K562 (cell line): ENCODE data around the gene AMBRA1. TPM values are rescaled to one million over a fixed set of nuclear protein-coding genes. Genes with fewer than 3 reads are reported as not detected.

Source experiments
- ATAC-seq: fragments of 200-7000 bp; cut with Tn5 transposase; 3 replicates; pipeline ENCODE4 v1.9.1; 2020; ENCODE audit warnings: moderate library complexity
- BruUV-seq: library from RNA; stranded (reverse); fragments of 400-500 nt; replicated peaks from 2 replicates; lab custom pipeline; 2021; lab: Mats Ljungman, UMichigan
- CTCF ChIA-PET: fragments of 300-600 bp; formaldehyde crosslinking; extraction: SDS; loops from one replicate; lab custom pipeline; 2021; ENCODE audit warnings: low intra/inter-chr PET ratio; lab: Yijun Ruan, JAX
- POLR2A ChIA-PET: fragments of 300-600, 350-650 bp; sonication (Branson Sonifier 250); formaldehyde crosslinking; extraction: SDS; loops from one replicate; lab custom pipeline; 2021; ENCODE audit warnings: antibody characterized with exemption, inconsistent platforms; lab: Yijun Ruan, JAX
- DNase-seq, 4 experiments: peaks; one replicate each; pipeline versions ENCODE4 v3.0.0 to v3.0.0-alpha.2; 2011 to 2018; ENCODE audit warnings: low spot score in 3 of 4, mixed read lengths in 3 of 4; ENCODE audit errors: extremely low read depth in 1 of 4
- FAIRE-seq: peaks from 2 replicates; lab custom pipeline; 2011; peaks lifted over from hg19 to GRCh38; lab: Jason Lieb, UNC
- H2AFZ ChIP-seq: 2 replicates; pipeline ENCODE4 v1.6.0; 2011; ENCODE audit warnings: low read depth, low read length, control low read depth, inconsistent platforms
- H3K27ac ChIP-seq: fragments of 200-600 bp; 3 replicates; pipeline ENCODE4 v1.8.0; 2011; ENCODE audit warnings: low read depth, mild to moderate bottlenecking, control low read depth, inconsistent platforms, low read length, moderate library complexity, mixed read lengths; ENCODE audit errors: extremely low read depth
- H3K27me3 ChIP-seq, 2 experiments: fragments of 300-600 bp in 1 of 2; 2 replicates in 1 of 2; 3 replicates in 1 of 2; pipeline versions ENCODE4 v1.6.0 to v1.8.0; 2011; ENCODE audit warnings: inconsistent platforms in 2 of 2, low read length in 2 of 2, mild to moderate bottlenecking in 1 of 2, mixed read lengths in 1 of 2, moderate library complexity in 1 of 2; ENCODE audit not compliant: control insufficient read depth in 2 of 2, insufficient read depth in 2 of 2
- H3K36me3 ChIP-seq: fragments of 300-600 bp; 3 replicates; pipeline ENCODE4 v1.8.0; 2011; ENCODE audit warnings: mild to moderate bottlenecking, low read length, inconsistent platforms; ENCODE audit not compliant: control insufficient read depth, insufficient read depth
- H3K4me1 ChIP-seq, 2 experiments: fragments of 200-600 bp in 1 of 2; replicated peaks in 1 of 2; 2 replicates in 1 of 2; 3 replicates in 1 of 2; pipeline versions ENCODE4 v1.5.1 to v1.8.0; 2011; ENCODE audit warnings: inconsistent platforms in 2 of 2, low read length in 2 of 2, mild to moderate bottlenecking in 1 of 2, mixed read lengths in 1 of 2, moderate library complexity in 1 of 2; ENCODE audit not compliant: control insufficient read depth in 2 of 2, insufficient read depth in 2 of 2
- H3K4me2 ChIP-seq: 2 replicates; pipeline ENCODE4 v1.6.1; 2011; ENCODE audit warnings: low read length, control low read depth, inconsistent platforms, mixed read lengths; ENCODE audit not compliant: insufficient read depth
- H3K4me3 ChIP-seq: fragments of 200-600 bp; sonication (generic), shearing (Covaris generic); 2 replicates; pipeline ENCODE4 v1.5.1; 2016; ENCODE audit warnings: control low read depth, inconsistent platforms
- H3K79me2 ChIP-seq: fragments of 200-600 bp; 3 replicates; pipeline ENCODE4 v1.8.0; 2011; ENCODE audit warnings: low read length, inconsistent platforms; ENCODE audit not compliant: control insufficient read depth, insufficient read depth
- H3K9ac ChIP-seq, 2 experiments: 2 replicates each; pipeline versions ENCODE4 v1.6.0 to v1.6.1; 2011; ENCODE audit warnings: low read depth in 2 of 2, low read length in 2 of 2, control low read depth in 1 of 2, inconsistent platforms in 1 of 2, mild to moderate bottlenecking in 1 of 2, mixed read lengths in 1 of 2; ENCODE audit not compliant: insufficient read depth in 1 of 2
- H3K9me1 ChIP-seq: one replicate; pipeline ENCODE4 v1.6.0; 2011; ENCODE audit warnings: inconsistent platforms, mild to moderate bottlenecking, low read length, moderate library complexity; ENCODE audit not compliant: control insufficient read depth, insufficient read depth
- H3K9me3 ChIP-seq: replicated peaks from 2 replicates; pipeline ENCODE4 v1.5.1; 2011; ENCODE audit warnings: low read depth, low read length, inconsistent platforms; ENCODE audit not compliant: control insufficient read depth, insufficient read depth
- H4K20me1 ChIP-seq: replicated peaks from 2 replicates; pipeline ENCODE4 v1.6.1; 2011; ENCODE audit warnings: low read length, inconsistent platforms, mixed read lengths; ENCODE audit not compliant: control insufficient read depth, insufficient read depth
- ARID1B ChIP-seq: fragments of 450-650 bp; IDR thresholded peaks from 2 replicates; pipeline ENCODE4 v1.6.1; 2016; ENCODE audit warnings: antibody characterized with exemption, mild to moderate bottlenecking, inconsistent platforms
- BRF1 ChIP-seq: IDR thresholded peaks from 3 replicates; pipeline ENCODE4 v1.6.1; 2011; ENCODE audit warnings: borderline replicate concordance, mild to moderate bottlenecking; ENCODE audit not compliant: insufficient read length; ENCODE audit errors: extremely low read depth
- CTBP1 ChIP-seq: fragments of 450-650 bp; IDR thresholded peaks from 2 replicates; pipeline ENCODE4 v1.6.1; 2016; ENCODE audit warnings: borderline replicate concordance
- HDAC1 ChIP-seq, 2 experiments: fragments of 450-650 bp; IDR thresholded peaks; 2 replicates each; pipeline ENCODE4 v1.6.1; 2016 to 2017; ENCODE audit warnings: inconsistent platforms in 1 of 2, mild to moderate bottlenecking in 1 of 2, moderate library complexity in 1 of 2
- JUND ChIP-seq, 2 experiments: IDR thresholded peaks; 2 replicates in 1 of 2; 3 replicates in 1 of 2; pipeline ENCODE4 v1.6.1; 2011; ENCODE audit warnings: borderline replicate concordance in 2 of 2, low read depth in 2 of 2, low read length in 2 of 2, improper control_type of control experiment in 1 of 2, missing biosample characterization in 1 of 2, missing genetic modification characterization in 1 of 2, missing genetic modification reagents in 1 of 2
- LEF1 ChIP-seq: fragments of 450-650 bp; IDR thresholded peaks from 2 replicates; pipeline ENCODE4 v1.6.1; 2016; ENCODE audit warnings: mild to moderate bottlenecking
- NONO ChIP-seq, 2 experiments: fragments of 200-400 bp in 1 of 2; fragments of 450-650 bp in 1 of 2; formaldehyde crosslinking in 1 of 2; IDR thresholded peaks; 2 replicates each; pipeline ENCODE4 v1.6.1; 2017; ENCODE audit warnings: low read depth in 2 of 2, mild to moderate bottlenecking in 2 of 2, moderate library complexity in 2 of 2, low read length in 1 of 2
- PKNOX1 ChIP-seq: fragments of 450-650 bp; IDR thresholded peaks from 2 replicates; pipeline ENCODE4 v1.6.1; 2016
- SMARCE1 ChIP-seq: fragments of 450-650 bp; IDR thresholded peaks from 2 replicates; pipeline ENCODE4 v1.7.1; 2016; ENCODE audit warnings: mild to moderate bottlenecking
- THRB ChIP-seq: fragments of 450-650 bp; formaldehyde crosslinking; conservative IDR thresholded peaks from 2 replicates; pipeline ENCODE4 v1.4.0; 2022; ENCODE audit warnings: mild to moderate bottlenecking, missing genetic modification characterization
- ZNF316 ChIP-seq: fragments of 450-650 bp; IDR thresholded peaks from 2 replicates; pipeline ENCODE4 v1.6.1; 2016
- ZNF589 ChIP-seq: fragments of 200-800 bp; sonication (Bioruptor generic); IDR thresholded peaks from 2 replicates; pipeline ENCODE4 v1.6.1; 2016; ENCODE audit warnings: low read depth, missing genetic modification characterization, missing compliant biosample characterization
- ZNF75A ChIP-seq: fragments of 450-650 bp; formaldehyde crosslinking; IDR thresholded peaks from 2 replicates; pipeline ENCODE4 v1.4.0; 2020; ENCODE audit warnings: mild to moderate bottlenecking
- WGBS: fragments of 100-300 bp; shearing (Covaris generic); methylation state at CpG from one replicate; pipeline ENCODE4 v1.1.6; 2016; ENCODE audit warnings: low coverage, mixed read lengths; ENCODE audit not compliant: insufficient coverage; ENCODE audit errors: missing lambda C conversion rate; 5-methylcytosine and 5-hydroxymethylcytosine counted together
- in situ Hi-C: fragments of 300-500 bp; cut with MboI; formaldehyde crosslinking; loops from 4 replicates; pipeline ENCODE4 v1.15.0; 2018; ENCODE audit warnings: inconsistent platforms, mixed read lengths
- intact Hi-C: fragments of 100-400 bp; cut with micrococcal nuclease; formaldehyde crosslinking; loops from 2 replicates; pipeline ENCODE4 v1.14.2; 2022
- polyA plus RNA-seq, 8 experiments: library from polyadenylated mRNA; depleted of rRNA in 4 of 8; stranded (reverse) in 5 of 8; unstranded in 3 of 8; fragments of >200 nt; fragmentation: Nextera tagmentation in 2 of 8; fragmentation: Illumina TruSeq in 1 of 8; extraction: Ambion mirVana in 2 of 8; extraction: Trizol in 1 of 8; gene quantifications; 2 replicates each; pipeline versions ENCODE4 v1.2.1 to v1.2.3, GENCODE V29; 2011 to 2014; ENCODE audit warnings: inconsistent platforms in 1 of 8, missing spikeins in 1 of 8
- total RNA-seq, 7 experiments: library from RNA; depleted of rRNA in 6 of 7; stranded (reverse); fragments of >200 nt in 6 of 7; fragmentation: Illumina TruSeq in 2 of 7; extraction: Trizol in 2 of 7; gene quantifications; 2 replicates each; pipeline versions ENCODE4 v1.2.1 to v1.2.3, GENCODE V29; 2011 to 2021; ENCODE audit warnings: low replicate concordance in 1 of 7

Gene AMBRA1
- total and polyA plus RNA-seq, 9 of the 15 experiments (the other 6 are each of a cell fraction or from before 2014, with no cell fraction given): 0.15 to 24.5 (median 13.0) TPM

GRCh38 chr11:46452918-46453517, 140.8 kb downstream of the AMBRA1 start:
- Histone ChIP-seq H3K27ac (no peak overlapping the region), H3K4me1 (peaks cover 0 to 13% of the 10 kb centered on the region in 2 experiments; a peak in 4 of 5 replicates), H3K79me2 (no peaks in the 10 kb centered on the region; the same call in 2 of the 3 replicates), H3K9ac (no peak overlapping the region), H3K4me3 (no peak overlapping the region), H3K4me2 (no peak overlapping the region), H3K9me1 (no peaks in the 10 kb centered on the region), H3K36me3 (no peaks in the 10 kb centered on the region), H4K20me1 (no peaks in the 10 kb centered on the region; the same call in 1 of the 2 replicates), H2AFZ (no peak overlapping the region), H3K27me3 (no peaks in the 10 kb centered on the region), H3K9me3 (no peaks in the 10 kb centered on the region)
- POLR2A ChIA-PET: interaction anchor here (3.4 kb wide), 1 partner anchor 28 kb away, joined by 10 read pairs; no protein-coding TSS in a partner anchor
- 0 out of 2 replicates have a peak, but pooled peaks have one; percentile 12 for TF ChIP-seq ZNF316
- no peak for TF ChIP-seq ZNF589 (CRISPR knock-in tag)
- CTCF ChIA-PET: no interaction called here
- intact Hi-C loops: no loop called here
- 58% methylated on average over 4 of the region's 4 CpGs for WGBS
- in situ Hi-C loops: no loop called here
- no TSS peak for BruUV-seq
- no peak for DNase-seq
- no peak for ATAC-seq
- FAIRE-seq: no peak

GRCh38 chr11:46451759-46452158, 142.1 kb downstream of the AMBRA1 start:
- H3K9me3 ChIP-seq: no peaks in the 10 kb centered on the region
- no peak overlapping the region for H2AFZ ChIP-seq
- H3K27me3 ChIP-seq: no peaks in the 10 kb centered on the region
- no peak overlapping the region for H3K4me3 ChIP-seq
- CTCF ChIA-PET: no interaction called here
- FAIRE-seq (no peak), ATAC-seq (peak; percentile 58), DNase-seq (peak in 2 of 4 experiments; percentile 16 to 35)
- POLR2A ChIA-PET: interaction anchor here (0.6 to 3.4 kb wide), 4 partner anchors 10 to 29 kb away, joined by 3 to 10 read pairs (median 4); no protein-coding TSS in a partner anchor
- H3K27ac ChIP-seq: no peak overlapping the region
- no TSS peak for BruUV-seq
- no peaks in the 10 kb centered on the region; the same call in 1 of the 2 replicates for H4K20me1 ChIP-seq
- H3K4me1 ChIP-seq: peaks cover 0 to 8% of the 10 kb centered on the region in 2 experiments; a peak in 2 of 5 replicates
- H3K4me2 ChIP-seq: no peak overlapping the region
- no peak overlapping the region for H3K9ac ChIP-seq
- no peaks in the 10 kb centered on the region for H3K36me3 ChIP-seq
- intact Hi-C loops: no loop called here
- in situ Hi-C loops: no loop called here
- no peaks in the 10 kb centered on the region for H3K9me1 ChIP-seq
- H3K79me2 ChIP-seq: no peaks in the 10 kb centered on the region; the same call in 2 of the 3 replicates
- TF ChIP-seq ARID1B (peak; percentile 22; the same call in 1 of the 2 replicates), SMARCE1 (peak; percentile 25; the same call in 1 of the 2 replicates), CTBP1 (peak; percentile 37; the same call in 1 of the 2 replicates), ZNF75A (CRISPR knock-in tag) (no peak), PKNOX1 (peak; percentile 76), BRF1 (no peak), NONO (IDR thresholded peaks at IDR 0.05; ENCODE audit: low read depth in 2 of 2, low read length in 1 of 2) (no peak), HDAC1 (IDR thresholded peaks at IDR 0.05) (0 out of 4 replicates have a peak, but pooled peaks of 1 of the 2 experiments have one; percentile 17), LEF1 (no peak), THRB (CRISPR knock-in tag) (no peak), JUND (IDR thresholded peaks at IDR 0.05; ENCODE audit: borderline replicate concordance, low read depth, low read length) (0 out of 2 replicates have a peak, but pooled peaks have one; percentile 13), JUND (tag; IDR thresholded peaks at IDR 0.05; ENCODE audit: borderline replicate concordance, low read depth, low read length) (no peak)
